Measurements from ENCODE around the gene PAIP2.
A peak's percentile ranks its signal among the peaks of the same experiment; 100 is the strongest.

Gene PAIP2

GRCh38 chr5:139391570-139392323 lies 50.1 kb downstream of the PAIP2 start:
- peak; percentile 52 for DNase-seq (ENCODE audit: extremely low read depth, insufficient read length)
- H3K27me3 ChIP-seq (replicated peaks; ENCODE audit: control insufficient read depth, insufficient read depth, low read length) = no peaks in the 10 kb centered on the region
- H3K36me3 ChIP-seq (ENCODE audit: control insufficient read depth, insufficient read depth, low read length) = peaks cover 7% of the 10 kb centered on the region
- peak overlapping the region; percentile 68 for H3K4me3 ChIP-seq (replicated peaks; ENCODE audit: low read depth, low read length)
- TF ChIP-seq CTCF (IDR thresholded peaks at IDR 0.05; ENCODE audit: insufficient read depth, low read length, poor library complexity, severe bottlenecking) = no peak

GRCh38 chr5:139392324-139392677 lies 50.6 kb downstream of the PAIP2 start:
- Histone ChIP-seq H3K36me3 (ENCODE audit: control insufficient read depth, insufficient read depth, low read length) (peaks cover 7% of the 10 kb centered on the region), H3K4me3 (replicated peaks; ENCODE audit: low read depth, low read length) (peak overlapping the region; percentile 68)
- TF ChIP-seq CTCF (IDR thresholded peaks at IDR 0.05; ENCODE audit: insufficient read depth, low read length, poor library complexity, severe bottlenecking) = no peak

GRCh38 chr5:139392678-139393496 lies 51.2 kb downstream of the PAIP2 start:
- H3K27me3 ChIP-seq (replicated peaks; ENCODE audit: control insufficient read depth, insufficient read depth, low read length) = no peaks in the 10 kb centered on the region
- peak; percentile 94 for DNase-seq (ENCODE audit: extremely low read depth, insufficient read length)
- TF ChIP-seq CTCF (IDR thresholded peaks at IDR 0.05; ENCODE audit: insufficient read depth, low read length, poor library complexity, severe bottlenecking) = peak; percentile 95
- peaks cover 3% of the 10 kb centered on the region for H3K36me3 ChIP-seq (ENCODE audit: control insufficient read depth, insufficient read depth, low read length)
- peak overlapping the region; percentile 68 for H3K4me3 ChIP-seq (replicated peaks; ENCODE audit: low read depth, low read length)

More at GRCh38 chr5:139392324-139392677, 50.6 kb downstream of the PAIP2 start:
- no peak for DNase-seq (ENCODE audit: extremely low read depth, insufficient read length)
- H3K27me3 ChIP-seq (replicated peaks; ENCODE audit: control insufficient read depth, insufficient read depth, low read length) = no peaks in the 10 kb centered on the region

DNA sequence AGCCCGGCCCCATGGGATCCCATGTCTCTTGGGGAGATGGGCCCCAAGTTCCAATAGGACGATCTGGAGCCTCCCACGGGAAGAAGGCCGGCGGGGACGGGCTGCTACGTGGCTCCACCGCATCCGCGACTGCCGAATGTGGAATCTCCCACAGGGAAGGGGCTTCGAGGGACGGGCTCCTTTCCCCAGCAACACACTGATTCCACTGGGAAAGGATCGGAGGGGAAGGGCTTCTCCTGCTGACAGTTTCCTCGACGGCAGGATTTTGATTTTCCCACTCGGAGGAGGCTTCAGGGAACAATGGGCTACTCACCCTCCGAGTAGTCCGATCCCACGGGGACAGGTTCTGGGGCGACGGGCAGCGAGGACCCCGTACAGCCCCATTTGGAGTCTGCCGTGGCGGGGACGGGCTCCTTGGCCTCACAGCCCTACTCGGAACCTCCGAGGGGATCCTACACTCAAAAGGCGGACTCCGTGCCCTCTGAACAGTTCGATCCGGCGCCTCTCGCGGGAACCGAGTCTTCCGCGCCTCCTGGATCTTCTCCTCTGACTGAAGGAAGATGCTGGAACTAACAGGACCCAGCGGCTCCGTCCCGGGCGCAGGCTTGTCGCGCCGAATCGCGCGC lies 52.0 kb downstream of the PAIP2 start:
- no peak for TF ChIP-seq CTCF (IDR thresholded peaks at IDR 0.05; ENCODE audit: insufficient read depth, low read length, poor library complexity, severe bottlenecking)
- Histone ChIP-seq H3K27me3 (replicated peaks; ENCODE audit: control insufficient read depth, insufficient read depth, low read length) (no peaks in the 10 kb centered on the region), H3K36me3 (ENCODE audit: control insufficient read depth, insufficient read depth, low read length) (peaks cover 1% of the 10 kb centered on the region; the same call in 1 of the 2 replicates), H3K4me3 (replicated peaks; ENCODE audit: low read depth, low read length) (peak overlapping the region; percentile 68)
- no peak for DNase-seq (ENCODE audit: extremely low read depth, insufficient read length)

DNA sequence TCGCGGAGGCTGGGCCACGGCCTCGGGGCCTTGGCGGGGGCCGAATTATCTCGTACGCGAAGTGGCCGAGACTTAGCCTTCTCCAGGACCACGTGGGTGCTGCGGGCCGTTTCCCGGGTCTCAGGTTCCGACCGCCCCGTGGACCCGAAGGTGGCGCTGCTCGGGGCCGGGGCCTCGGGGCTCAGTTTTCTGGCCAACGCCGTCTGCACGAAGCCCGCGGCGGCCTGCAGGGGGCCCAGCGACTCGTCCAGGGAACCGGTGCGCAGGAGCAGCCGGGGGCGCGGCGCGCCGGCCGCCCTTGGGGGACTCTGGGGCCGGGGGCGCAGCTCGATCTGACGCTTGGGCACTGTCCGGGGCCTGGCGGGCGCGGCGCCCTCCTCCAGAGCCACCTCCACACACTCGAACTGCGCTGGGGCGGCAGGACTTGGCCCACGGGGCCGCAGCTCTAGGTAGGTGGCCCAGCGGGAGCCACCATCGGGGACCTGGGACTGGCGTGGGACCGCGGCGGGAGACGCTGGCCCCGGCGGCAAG lies 52.5 kb downstream of the PAIP2 start:
- peaks cover 1% of the 10 kb centered on the region; the same call in 1 of the 2 replicates for H3K36me3 ChIP-seq (ENCODE audit: control insufficient read depth, insufficient read depth, low read length)
- DNase-seq (ENCODE audit: extremely low read depth, insufficient read length) = peak; percentile 83
- H3K27me3 ChIP-seq (replicated peaks; ENCODE audit: control insufficient read depth, insufficient read depth, low read length) = no peaks in the 10 kb centered on the region
- peak overlapping the region; percentile 68 for H3K4me3 ChIP-seq (replicated peaks; ENCODE audit: low read depth, low read length)
- TF ChIP-seq CTCF (IDR thresholded peaks at IDR 0.05; ENCODE audit: insufficient read depth, low read length, poor library complexity, severe bottlenecking) = peak; percentile 50
